ENCODE data around the gene CCDC197. TPM values are rescaled to one million over a fixed set of nuclear protein-coding genes. Genes with fewer than 3 reads are reported as not detected.

The CCDC197 gene
- total RNA-seq, 1 donor, result not detected

- DNase-seq (ENCODE audit: low read depth in 2 of 3, low spot score in 2 of 3), result no peak
Observed at GRCh38 chr14:94052199-94052598, 55.1 kb downstream of the CCDC197 start.

- DNase-seq (ENCODE audit: low read depth in 2 of 3, low spot score in 2 of 3), result no peak
Observed at GRCh38 chr14:94052662-94053061, 55.6 kb downstream of the CCDC197 start.

DNA sequence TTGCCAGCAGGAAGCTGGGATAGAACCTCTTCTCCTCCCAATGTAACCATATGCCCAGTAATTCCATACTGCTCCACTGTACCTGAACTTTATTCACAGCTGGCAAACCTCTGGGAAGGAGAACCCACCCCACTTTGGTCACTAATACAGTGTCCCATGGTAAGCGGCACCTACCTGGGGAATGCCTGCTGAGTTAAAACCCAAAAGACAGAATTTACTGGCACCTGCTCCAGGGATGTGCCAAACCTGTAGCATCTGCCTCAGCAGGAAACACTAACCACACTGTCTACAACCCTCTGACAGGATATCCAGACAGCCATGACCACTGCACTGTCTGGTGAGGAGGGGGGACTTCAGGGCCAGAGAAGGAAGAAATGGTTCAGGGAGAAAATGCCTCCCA lies 57.3 kb downstream of the CCDC197 start:
- no peak for DNase-seq (ENCODE audit: low read depth in 2 of 3, low spot score in 2 of 3)

GRCh38 chr14:94054936-94055335 lies 57.8 kb downstream of the CCDC197 start:
- no peak for DNase-seq (ENCODE audit: low read depth in 2 of 3, low spot score in 2 of 3)

DNA sequence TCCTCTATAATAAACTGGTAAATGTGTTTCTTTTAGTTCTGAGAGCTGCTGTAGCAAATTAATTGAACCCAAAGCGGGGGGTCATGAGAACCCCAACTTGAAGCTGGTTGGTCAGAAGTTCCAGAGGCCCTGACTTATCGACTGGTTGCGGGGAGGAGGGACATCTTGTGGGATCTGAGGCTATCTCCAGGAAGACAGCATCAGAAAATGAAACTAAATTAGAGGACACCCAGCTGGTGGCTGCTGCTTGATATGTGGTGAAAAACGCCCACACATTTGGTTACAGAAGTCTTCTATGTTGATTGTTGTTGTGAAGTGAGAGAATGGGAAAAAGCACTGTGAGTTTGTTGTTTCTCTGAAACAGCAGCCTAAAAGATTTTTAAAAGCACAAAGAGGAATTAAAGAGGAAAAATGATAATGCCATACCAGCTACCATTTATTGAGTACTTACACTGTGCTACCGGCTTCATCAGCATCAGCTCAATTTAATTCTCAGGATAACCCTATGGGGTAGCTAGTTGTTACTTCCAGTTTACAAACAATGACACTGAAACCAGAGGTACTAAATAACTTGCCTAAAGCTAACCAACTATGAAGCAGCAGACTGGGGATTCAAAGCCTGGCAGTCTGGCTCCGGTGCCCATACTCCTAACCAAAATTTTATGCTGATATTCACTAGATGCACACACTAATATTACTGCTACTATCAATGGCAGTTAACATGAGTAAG lies 59.6 kb downstream of the CCDC197 start:
- DNase-seq (ENCODE audit: low read depth in 2 of 3, low spot score in 2 of 3), result no peak

DNA sequence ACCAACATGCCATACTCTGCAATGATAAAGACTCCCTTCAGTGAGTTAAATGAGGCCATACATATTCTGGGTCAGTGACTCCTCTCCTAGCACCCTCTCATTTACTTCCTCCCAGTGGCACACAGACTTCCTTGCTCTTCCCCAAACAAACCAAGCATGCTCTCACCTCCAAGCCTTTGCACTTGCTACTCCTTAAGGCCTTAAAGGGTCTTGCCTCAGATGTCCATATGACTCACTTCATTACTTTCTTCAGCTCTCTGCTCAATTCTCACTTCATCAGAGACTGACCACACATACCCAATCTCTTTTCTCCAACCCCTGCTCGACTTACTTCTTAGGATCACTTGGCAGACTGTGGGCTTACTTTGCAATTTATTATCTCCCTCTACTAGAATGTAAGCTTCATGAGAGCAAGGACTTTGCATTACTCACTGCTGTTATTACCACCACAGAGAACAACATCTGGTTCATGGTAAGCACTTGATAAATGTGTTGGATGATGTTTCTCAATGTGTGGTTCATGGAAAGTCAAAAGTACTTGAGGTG lies 61.1 kb downstream of the CCDC197 start:
- DNase-seq (ENCODE audit: low read depth in 2 of 3, low spot score in 2 of 3), result no peak

Small RNA genes within 50 kb of the gene (small RNA-seq; reads per million reads assigned to genes)
- gene MIR4506, result not detected

Other genes with a start within 250 kb of the CCDC197 start
- gene PRIMA1, start 208.8 kb upstream of the CCDC197 start, total RNA-seq, result not detected
- gene FAM181A, start 70.0 kb upstream of the CCDC197 start, total RNA-seq, result not detected
- 1.1 TPM for gene ASB2, start 20.7 kb upstream of the CCDC197 start, total RNA-seq
- gene OTUB2, start 29.0 kb downstream of the CCDC197 start, total RNA-seq, result 0.54 TPM
- 81.3 TPM for gene DDX24, start 83.9 kb downstream of the CCDC197 start, total RNA-seq
- 14.8 TPM for gene IFI27L1, start 84.0 kb downstream of the CCDC197 start, total RNA-seq
- 1.6 TPM for gene IFI27, start 113.4 kb downstream of the CCDC197 start, total RNA-seq
- 64.6 TPM for gene IFI27L2, start 132.3 kb downstream of the CCDC197 start, total RNA-seq
- gene PPP4R4, start 177.0 kb downstream of the CCDC197 start, total RNA-seq, result under 0.01 TPM